SKM-1 treated with dmso at 0.1 percent for 144 hours (cell line): Measurements from ENCODE around the gene GPR83.
A peak's percentile ranks its signal among the peaks of the same experiment; 100 is the strongest.
"Not testable (repeated sequence)": the region's sequence is repeated elsewhere in the genome, so short reads cannot be mapped to it uniquely, and the experiment has no call there.

ENCODE experiments used
- DNase-seq: peaks from one replicate; lab custom pipeline; 2025; ENCODE audit not compliant: unreplicated experiment; lab: John Stamatoyannopoulos, UW

GPR83 gene

DNA sequence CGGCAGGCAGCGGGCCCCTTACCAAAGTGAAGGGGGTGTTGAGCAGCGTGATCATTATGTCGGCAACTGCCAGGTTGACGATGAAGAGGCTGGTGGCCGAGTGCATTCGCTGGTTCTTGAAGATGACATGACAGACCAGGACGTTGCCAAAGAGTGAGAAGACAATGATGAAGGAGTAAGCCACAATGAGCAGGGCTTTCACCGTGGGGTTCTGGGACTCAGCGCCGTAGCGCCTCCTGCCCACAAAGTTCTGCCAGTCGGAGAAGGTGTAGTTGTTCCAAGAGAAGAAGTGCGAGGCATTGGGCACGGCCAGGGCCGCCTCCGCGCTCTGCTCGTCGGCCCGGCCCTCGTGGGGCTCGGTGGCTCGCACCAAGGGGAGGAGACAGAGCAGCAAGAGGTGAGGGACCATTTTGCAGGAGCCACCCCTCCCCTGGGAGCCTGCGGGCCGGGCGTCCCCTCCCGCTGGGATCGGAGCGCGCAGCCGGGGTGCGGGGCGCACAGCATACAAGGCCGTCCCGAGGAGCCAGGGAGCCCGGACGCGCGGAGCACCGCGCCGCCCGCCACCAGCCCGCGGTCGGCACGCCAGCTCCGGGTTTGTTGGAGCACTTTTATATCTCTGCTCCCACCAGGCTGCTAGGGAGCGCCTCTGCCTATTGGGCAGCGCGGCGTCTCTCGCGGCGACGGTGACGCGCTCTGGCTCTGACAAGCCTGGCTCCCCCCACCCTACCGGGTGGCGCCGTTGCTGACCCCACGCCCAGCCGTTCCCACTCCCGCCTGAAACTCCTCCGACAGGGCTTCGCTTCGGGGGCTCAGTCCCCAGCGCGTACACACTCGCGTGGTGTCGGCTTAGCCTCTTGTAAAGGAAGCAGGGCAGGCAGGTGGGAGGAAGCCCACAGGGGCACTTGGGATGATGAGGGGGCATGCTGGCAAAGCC is at the start of gene GPR83:
TSS of gene GPR83 (minus strand) at position 581 of the 934 bp plus-strand sequence. CDS start at position 409, 172 bp downstream.
- DNase-seq: no peak

DNA sequence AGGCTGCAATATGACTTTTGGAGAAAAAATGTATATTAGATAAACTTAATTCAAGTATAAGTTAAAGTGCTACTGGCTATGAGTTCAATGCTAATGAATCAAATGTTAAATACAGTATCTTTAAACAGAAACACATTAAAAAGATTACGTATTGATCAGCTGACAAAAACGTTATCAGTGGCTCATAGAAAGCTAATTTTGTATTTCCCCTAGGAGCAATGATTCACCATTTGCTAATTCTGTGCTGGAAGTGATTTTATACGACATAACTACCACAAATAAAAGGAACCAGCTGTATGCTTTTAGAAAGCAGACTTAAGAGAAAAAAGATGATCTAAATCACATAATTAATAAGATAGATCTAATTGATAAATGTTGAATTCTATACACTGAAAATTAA is 48.8 kb upstream of the GPR83 start:
- DNase-seq: no peak

DNA sequence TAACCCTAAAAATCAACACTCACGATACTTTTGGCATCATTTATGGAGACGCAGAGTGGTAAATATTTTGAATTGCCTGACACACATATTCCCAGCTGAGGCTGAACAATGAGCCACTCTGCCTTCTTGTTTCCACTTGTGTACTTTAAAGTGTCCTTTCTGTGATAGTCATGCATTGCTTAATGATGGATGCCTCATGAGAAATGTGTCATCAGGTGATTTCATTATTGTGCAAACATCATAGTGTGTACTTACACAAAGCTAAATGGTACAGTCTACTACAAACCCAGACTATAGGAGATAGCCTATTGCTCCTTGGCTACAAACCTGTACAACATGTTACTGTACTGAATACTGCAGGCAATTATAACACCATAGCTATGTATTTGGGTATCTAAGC is 48.2 kb upstream of the GPR83 start:
- no peak for DNase-seq

DNA sequence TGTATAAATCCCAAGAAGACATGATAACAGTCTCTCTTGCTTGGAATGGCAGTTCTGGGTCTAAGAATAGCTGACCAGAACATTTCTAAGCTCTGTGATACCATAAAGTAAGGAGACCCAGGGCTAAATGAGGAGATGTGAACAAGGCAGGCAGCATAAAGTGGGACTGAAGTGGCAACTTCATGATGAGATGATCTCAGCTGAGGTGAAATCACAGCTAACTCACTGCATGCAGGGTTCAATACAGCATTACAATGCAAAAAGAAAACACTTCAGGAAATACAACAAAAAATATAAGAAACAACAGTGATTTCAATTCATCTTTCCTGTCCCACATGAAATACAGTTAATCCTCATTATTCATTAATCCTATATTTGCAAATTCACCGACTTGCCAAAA is 47.8 kb upstream of the GPR83 start:
- DNase-seq: no peak

DNA sequence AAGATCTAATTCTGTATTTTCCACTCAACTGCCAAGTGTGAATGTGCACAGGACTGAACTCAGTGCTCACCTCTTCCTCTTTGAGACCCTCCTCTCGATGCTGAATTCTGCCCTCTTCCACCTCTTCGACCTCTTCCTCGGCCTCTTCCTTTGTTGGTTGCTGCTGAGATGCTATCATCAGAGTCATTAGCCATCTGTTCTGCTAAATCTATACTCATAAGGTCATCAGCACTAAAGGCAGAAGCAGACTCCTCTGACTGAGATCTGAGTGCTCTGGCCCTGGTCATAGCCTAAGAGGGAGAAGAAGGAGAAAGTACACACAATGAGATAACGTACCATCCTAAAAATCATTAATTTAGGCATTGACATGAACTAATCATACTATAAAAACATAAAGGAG is 45.9 kb upstream of the GPR83 start:
- no peak for DNase-seq

DNA sequence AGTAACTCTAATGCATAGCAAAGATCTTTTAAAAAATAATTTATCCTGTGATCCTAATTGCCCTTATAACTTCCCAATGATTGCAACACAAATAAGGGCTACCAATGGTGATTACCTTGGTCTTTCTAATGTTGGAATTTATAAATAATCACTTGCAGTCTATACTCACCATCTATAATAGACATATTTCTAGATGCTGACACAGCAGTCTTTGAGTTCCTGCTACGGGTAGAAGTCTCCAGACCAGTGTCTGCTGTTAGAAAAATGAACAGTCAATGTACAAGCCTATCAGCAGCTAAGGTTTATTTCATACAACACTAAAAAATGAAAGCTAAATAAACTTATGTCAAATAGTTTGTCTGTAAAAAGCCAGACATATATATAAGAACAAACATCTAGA is 44.4 kb upstream of the GPR83 start:
- DNase-seq: no peak

DNA sequence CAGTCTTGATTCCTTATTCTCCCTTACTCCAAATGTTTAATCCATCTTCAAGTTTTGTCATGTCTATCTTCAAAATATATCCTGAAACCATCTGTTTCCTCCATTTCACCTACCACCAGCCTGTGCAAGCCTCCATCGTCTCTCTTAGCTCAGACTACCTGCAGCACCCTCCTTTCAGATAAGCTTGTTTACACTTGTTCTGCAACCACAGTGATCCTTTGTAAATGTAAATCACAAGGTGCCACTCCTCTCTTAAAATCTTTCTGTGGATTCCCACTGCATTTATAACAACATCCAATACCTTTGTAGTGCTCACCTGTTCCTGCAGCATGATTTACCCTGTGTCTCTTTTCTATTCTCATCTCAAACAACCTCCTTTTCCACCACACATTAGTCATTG is 31.8 kb upstream of the GPR83 start:
- DNase-seq: no peak

DNA sequence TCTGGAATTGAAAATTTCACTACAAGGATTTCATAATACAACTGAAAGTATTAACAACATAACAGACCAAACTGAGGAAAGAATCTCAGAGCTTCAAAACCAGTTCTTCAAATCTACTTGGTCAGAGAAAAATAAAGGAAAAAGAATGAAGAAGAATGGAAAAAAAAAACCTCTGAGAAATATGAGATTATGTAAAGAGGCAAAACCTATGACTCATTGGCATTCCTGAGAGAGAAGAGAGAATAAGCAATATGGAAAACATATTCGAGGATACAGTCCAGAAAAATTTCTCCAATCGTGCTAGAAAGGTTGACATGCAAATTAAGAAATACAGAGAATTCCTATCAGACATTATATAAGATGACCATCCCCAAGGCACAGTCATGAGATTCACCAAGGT is 23.4 kb upstream of the GPR83 start:
- DNase-seq: no peak

DNA sequence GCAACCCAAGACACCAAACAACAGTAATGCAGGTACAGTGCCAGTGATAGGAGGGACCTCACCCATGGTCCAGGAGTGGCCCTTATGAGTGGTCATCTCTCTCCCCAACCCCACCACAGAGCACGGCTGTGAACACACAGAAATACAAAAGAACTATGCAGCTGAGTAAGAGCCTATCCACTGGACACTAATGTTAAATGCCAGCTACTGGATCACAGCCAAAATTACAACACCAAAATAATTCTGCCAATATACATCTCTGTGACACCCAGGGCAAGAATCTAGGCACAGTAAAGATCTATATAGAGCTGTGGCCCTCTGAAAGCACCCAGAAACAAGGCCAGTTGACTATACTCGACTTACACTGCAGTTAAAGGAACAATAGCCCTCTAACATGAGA is 22.8 kb upstream of the GPR83 start:
- DNase-seq: no peak

DNA sequence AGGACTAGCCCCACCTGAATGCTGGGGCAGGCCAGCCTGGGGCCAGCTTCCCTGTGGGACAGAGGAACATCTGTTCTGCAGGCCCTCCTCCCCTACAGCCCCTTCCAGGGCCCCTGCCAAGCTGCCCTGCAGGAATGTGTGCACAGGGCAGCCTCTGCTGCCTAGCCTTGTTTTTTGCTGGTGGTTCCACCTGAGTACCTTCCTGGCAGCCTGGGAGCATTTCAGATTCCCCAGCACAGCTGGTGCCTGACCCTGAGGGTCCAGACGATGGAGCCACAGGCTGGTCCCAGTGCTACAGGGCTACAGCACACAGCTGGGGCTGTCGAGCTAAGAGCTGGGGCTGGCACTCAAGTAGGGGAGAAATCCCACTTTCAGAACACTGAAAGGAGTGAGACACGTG is 22.3 kb upstream of the GPR83 start:
- DNase-seq: no peak

DNA sequence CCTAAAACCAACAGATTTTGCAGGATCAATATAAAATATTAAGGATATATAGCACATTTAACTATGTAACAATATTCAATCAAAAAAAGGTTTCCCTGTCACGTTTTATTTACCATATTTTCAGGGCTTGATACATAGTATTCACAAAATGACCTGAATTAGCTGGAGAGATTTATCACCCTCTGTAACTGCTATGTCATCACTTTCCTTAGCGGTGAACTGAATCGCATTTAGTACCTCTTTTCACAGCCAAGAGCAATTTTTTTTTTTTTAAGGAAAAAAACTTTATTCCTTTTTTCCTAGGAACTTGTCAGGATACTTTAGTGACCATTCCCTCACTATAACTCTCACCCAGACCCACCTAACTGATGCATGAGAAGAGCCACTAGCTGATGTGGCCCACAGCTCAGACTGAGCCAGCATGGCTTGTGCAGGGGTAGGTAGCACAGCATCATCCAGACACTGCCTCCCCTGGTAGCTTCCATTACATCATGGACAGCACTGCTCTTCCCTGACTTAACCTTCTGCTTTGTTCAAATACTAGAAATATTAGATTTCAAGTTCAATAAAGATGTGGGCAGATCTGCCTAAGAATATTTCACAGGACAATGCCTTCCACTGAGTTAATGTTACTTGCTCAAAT is 17.0 kb upstream of the GPR83 start:
- DNase-seq: no peak

DNA sequence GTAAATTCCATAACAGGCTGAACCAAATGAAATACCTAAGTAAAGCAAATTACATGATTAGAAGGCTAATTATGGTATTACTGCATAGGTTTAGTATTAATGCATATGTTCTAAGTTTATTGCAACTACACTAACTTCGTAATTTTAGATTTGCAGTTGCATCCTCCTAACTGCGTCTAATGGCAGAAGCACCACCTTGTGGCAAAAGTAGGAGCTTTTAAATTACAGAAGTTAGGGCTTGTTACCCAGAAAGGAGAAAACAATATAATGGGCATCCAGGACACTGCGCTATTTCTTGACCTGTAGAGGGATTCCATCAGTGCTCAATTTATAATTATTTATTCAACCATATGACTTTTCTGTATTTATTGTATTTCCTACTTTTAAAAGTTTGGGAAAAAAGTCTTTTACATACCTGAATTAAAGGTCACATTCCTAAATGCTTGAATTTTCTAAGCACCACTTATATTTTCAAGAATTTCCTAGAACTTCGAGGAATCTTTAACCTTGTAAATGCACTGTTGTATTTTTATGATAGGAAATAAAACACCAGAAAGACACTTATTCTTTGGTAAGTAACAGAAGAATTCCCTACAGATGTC is 16.3 kb upstream of the GPR83 start:
- peak; percentile 51 for DNase-seq

DNA sequence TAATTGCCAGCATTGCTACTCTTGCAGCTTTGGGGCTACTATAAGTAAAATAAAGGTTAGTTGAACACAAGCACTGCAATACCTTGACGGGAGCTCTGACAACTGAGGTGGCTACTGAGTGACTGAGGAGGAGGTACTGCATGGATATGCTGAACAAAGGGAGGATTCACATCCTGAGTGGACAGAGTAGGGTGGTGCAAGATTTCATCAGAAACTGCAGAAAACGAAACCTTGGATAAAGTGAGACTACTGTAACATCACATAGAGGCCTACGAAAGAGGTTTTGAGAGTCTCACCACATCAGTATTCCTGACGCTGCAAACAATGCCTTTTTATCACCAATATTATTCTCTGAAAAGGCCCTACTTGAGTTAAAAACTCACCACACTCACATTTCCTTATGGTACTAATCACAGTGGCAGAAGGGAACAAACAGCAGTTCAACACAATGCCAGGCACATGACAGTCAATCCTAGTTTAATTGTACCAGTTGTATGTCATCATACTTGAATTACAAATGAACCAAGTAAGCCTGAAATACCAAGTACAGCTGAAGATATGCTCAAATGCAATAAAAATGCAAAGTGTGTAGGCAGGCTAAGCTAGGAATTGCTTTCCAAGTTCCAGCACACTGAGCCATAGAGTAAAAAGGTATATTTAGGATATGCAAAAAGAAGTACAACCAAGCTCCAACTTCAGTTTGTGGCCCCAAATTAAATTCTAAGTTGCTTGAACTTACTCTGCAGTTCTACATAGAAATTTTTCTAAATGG is 4.0 kb upstream of the GPR83 start:
- no peak for DNase-seq

DNA sequence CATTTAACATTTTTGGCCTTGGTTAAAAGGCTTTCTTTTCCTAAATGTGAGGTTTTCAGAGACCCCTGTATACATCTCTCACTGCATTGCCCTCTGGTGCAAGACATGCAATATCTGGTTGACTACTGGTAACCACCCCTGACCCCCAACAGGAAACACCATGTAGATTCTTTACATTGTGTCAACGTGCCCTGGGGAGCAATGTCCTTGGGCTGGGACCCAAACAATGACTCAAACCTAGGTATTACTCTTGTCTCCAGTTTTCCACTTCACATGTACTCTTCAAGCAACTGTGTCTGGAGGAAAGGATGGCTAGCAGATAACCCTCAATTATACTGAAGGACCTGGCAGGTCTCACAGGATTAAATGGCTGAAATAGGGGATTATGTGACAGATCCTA is 1.1 kb upstream of the GPR83 start:
- no peak for DNase-seq

DNA sequence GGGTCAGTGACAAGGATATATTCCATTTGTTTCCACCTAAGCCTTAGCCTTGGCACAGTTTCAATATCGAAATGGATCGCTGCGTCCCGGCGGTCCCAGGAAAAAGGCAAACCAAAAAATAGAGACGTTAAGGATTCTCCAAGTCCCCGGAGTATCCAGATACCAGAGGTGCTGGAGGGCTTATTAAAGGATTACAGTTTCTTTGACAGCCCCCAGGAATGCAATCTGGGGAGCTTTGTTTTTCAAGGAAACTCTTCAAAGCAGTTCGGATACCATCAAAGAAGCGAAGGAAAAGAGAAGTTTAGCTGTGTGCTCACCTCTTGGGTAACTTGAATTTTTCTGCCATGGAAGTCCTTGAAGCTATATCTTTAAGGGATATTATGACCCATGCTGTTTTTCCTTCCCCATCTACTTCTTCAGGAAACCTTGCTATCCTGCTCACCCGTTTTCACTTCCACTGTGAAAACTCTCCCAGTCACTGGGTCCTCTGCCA is 600 bp upstream of the GPR83 start:
- no peak for DNase-seq

DNA sequence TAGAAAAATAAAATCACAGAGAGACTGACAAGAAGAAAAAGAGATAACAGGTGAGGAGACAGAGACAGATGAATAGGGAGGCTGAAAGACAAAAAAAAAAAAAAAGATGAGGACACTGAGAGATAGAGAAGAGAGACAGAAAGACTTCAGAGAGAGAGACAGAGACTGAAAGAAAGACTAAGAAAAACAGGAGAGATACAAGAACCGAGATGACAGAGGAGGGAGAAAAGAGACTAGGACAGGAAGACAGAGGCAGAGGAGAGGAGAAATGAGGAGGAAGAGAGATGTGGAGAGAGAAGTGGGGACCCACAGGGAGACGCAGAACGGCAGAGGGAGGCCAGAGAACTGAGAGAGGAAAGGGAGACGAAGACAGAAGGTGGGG is 771 bp downstream of the GPR83 start:
- no peak for DNase-seq

DNA sequence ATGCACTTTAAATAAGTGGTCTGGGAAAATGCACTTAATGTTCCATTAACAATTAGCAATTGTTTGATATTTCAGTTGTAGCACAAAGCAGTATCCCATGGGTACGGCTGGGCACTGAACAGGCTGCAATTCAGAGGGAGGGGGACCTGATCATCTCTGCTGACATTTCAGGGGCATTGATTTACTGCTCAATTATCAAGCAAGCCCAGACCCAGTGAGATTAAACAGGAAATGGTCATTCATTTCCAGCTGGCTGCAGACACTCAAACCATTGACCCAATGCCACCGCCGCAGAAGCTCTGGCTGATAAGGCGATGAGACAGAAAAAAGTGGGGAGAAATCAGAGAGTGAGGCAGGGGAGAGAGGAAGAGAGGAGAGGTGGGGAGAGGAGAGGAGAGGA is 1.2 kb downstream of the GPR83 start:
- DNase-seq: no peak

DNA sequence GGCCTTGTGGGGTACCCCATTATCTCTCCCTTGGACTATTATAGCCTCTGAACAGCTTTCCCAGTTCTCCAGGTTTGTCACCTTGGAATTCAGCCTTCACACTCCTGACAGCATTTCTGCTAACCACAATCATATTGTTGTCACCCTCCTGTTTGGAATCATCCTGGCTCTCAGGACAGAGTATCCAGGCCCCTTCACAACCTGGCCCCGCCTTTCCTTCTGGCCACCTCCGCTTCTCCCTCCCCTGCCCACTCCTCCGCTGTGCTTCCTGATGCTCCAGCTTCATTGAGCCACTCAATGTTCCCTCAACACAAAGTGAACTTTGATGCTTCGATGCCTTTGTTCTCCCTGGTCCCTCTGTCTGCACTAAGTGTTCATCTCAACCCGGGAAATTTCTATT is 3.1 kb downstream of the GPR83 start:
- no peak for DNase-seq

DNA sequence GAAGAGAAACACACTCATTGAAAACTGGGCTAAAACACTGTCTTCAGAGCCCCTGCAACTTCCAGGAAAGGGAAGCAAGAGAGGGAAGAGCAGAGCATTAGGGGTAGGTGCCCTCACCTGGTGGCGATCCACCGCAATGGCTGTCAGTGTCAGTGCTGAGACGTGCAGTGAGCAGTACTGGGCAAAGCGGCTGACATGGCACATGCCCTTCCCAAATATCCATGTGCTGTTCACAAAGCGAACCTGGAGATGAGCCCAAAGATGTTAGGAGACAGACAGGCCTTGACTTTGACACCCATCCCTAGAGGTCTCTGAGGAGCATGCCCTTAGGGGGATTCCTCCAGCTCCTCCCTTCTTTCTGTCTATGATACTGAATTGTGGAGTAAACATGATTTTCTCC is 4.9 kb downstream of the GPR83 start:
- no peak for DNase-seq

DNA sequence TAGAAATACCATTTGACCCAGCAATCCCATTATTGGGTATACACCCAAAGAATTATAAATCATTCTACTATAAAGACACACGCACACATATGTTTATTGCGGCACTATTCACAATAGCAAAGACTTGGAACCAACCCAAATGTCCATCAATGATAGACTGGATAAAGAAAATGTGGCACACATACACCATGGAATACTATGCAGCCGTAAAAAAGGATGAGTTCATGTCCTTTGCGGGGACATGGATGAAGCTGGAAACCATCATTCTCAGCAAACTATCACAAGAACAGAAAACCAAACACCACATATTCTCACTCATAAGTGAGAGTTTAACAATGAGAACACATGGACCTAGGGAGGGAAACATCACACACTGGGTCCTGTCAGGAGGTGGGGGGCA is 9.3 kb downstream of the GPR83 start:
- not testable (repeated sequence) for DNase-seq

DNA sequence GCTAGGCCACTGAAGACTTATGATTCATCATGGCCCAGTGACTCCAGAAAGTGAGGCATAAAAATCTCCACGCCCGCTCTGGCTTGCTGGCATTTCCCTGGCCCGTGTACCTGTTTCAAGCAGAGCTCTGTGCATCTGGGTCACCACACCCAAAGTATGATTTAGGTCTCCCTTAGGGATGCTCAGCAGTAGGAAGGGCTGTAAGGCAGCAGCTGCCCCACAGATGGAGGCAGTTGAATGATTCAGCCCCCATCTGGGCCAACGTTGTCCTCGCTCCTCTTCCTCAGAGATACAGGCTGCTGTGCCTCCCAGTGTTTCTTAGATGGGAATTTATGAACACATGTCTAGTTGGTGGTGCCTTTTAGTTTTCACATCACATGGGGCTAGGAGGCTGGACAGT is 21.6 kb downstream of the GPR83 start:
- DNase-seq: no peak
